ENCODE results near the gene SF3A2.
A peak's percentile ranks its signal among the peaks of the same experiment; 100 is the strongest.

Gene SF3A2

GRCh38 chr19:2268480-2268830, 31.8 kb downstream of the SF3A2 start:
- peak overlapping the region; percentile 97 for H3K4me3 ChIP-seq
- TF ChIP-seq CTCF (IDR thresholded peaks at IDR 0.05) = no peak
- no peak overlapping the region for H3K27ac ChIP-seq
- DNase-seq (ENCODE audit: low spot score) = no peak

- no peak for TF ChIP-seq CTCF (IDR thresholded peaks at IDR 0.05)
- H3K4me3 ChIP-seq = peak overlapping the region; percentile 97
- peak overlapping the region; percentile 50 to 99 for H3K27ac ChIP-seq
- no peak for DNase-seq (ENCODE audit: low spot score)
Measured at GRCh38 chr19:2268861-2269243, 32.2 kb downstream of the SF3A2 start.

GRCh38 chr19:2269244-2270156, 32.9 kb downstream of the SF3A2 start:
- Histone ChIP-seq H3K27ac (peak overlapping the region; percentile 99 to 100), H3K4me3 (peak overlapping the region; percentile 97)
- TF ChIP-seq CTCF (IDR thresholded peaks at IDR 0.05) = no peak
- DNase-seq (ENCODE audit: low spot score) = peak; percentile 98

- TF ChIP-seq CTCF (IDR thresholded peaks at IDR 0.05) = no peak
- Histone ChIP-seq H3K27ac (peak overlapping the region; percentile 99 to 100), H3K4me3 (peak overlapping the region; percentile 97)
- no peak for DNase-seq (ENCODE audit: low spot score)
Measured at GRCh38 chr19:2270157-2270422, 33.5 kb downstream of the SF3A2 start.

DNA sequence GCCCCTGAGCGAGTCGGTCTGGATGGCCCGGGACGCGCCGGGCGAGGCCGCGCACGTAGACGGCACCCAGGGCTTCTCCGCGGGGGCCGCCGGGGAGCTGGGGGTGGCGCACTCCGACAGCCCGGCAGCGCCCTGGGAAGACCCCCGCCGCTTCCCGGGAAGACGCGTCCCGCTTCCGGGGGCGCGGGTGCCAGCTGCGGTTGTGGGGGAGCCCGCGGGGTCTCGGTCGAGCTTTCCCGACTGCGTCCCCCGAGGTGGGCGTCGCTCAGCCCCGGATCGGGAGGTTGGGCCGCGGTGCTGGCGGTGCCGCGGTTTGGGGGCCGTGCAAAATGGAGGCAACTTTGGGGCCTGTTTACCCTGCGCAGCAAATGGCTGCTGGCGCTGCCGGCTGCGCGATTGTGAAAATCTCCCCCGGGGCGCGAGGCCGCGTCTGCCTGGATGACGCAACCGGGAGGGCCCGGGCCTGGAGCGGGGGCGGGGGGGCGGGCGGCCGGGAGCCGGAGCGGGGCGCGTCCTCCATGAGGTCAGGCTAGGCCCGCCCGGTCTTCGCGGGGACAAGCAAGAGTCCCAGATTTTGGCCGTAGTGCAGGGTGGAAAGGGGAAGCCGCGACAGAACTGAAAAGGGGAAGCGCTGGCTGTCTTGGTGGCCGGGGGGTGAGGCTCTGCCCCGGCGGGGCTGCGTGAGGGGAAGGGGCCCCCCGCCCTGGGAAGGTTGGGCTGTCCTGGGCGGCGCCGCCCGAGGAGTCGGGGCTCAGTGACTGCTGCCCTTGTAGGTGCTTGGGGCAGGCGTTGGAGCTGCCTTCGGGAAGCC, 34.0 kb downstream of the SF3A2 start:
- DNase-seq (ENCODE audit: low spot score) = peak; percentile 95
- Histone ChIP-seq H3K4me3 (peak overlapping the region; percentile 97), H3K27ac (peak overlapping the region; percentile 99 to 100)
- no peak for TF ChIP-seq CTCF (IDR thresholded peaks at IDR 0.05)

- Histone ChIP-seq H3K27ac (peak overlapping the region; percentile 99 to 100), H3K4me3 (peak overlapping the region; percentile 97)
- DNase-seq (ENCODE audit: low spot score) = no peak
- no peak for TF ChIP-seq CTCF (IDR thresholded peaks at IDR 0.05)
Measured at GRCh38 chr19:2271234-2272103, 34.8 kb downstream of the SF3A2 start.

All from coronary artery (tissue), 2 donors.